NCI-H2196 treated with DMSO at 0.1 percent for 48 hours (cell line): ENCODE results near the gene MKRN2.
"Not testable (repeated sequence)": the region's sequence is repeated elsewhere in the genome, so short reads cannot be mapped to it uniquely, and the experiment has no call there.

ENCODE experiments used
- DNase-seq: peaks from one replicate; lab custom pipeline; 2025; ENCODE audit not compliant: unreplicated experiment; lab: John Stamatoyannopoulos, UW

Gene MKRN2, protein sequence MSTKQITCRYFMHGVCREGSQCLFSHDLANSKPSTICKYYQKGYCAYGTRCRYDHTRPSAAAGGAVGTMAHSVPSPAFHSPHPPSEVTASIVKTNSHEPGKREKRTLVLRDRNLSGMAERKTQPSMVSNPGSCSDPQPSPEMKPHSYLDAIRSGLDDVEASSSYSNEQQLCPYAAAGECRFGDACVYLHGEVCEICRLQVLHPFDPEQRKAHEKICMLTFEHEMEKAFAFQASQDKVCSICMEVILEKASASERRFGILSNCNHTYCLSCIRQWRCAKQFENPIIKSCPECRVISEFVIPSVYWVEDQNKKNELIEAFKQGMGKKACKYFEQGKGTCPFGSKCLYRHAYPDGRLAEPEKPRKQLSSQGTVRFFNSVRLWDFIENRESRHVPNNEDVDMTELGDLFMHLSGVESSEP

DNA sequence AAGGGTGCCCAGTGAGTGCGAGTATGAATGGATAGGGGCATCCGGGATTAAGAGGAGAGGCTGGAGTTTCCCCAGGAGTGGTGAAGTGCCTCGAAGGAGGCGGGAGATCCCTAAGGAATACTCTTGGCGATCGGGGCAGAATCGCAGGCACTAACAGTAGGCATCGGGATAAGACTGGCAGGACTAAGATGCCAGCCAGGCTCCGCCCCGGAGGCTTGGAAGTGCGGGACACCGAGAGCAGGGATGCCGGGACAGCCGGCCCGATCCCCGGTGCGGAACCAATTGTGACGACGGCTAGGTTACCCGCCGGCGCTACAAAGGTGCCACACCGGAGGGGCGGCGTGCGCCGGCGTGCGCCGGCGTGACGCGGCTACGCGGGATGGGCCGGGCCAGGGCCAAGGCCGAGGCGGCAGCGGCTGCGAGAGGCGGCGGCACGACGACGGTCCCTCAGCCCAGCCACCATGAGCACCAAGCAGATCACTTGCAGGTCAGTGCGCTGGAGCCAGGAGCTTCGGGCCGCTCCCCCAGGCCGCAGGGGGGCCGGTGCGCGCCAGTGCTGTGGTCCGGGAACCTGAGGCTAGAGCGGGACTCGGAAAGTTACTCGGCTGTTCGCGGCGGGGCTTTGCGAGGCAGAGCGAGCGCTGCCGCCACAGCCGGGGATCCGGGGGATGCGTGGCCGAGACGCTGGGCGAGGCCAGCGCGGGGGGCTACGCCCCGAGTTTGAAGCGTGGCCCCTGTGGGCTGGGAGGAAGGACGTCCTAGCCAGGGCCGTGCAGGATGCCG is at the start of gene MKRN2:
MKRN2 (plus strand) TSS at position 398 of the 783 bp plus-strand sequence; CDS start at position 462, 64 bp downstream.
- peak; percentile 30 for DNase-seq

DNA sequence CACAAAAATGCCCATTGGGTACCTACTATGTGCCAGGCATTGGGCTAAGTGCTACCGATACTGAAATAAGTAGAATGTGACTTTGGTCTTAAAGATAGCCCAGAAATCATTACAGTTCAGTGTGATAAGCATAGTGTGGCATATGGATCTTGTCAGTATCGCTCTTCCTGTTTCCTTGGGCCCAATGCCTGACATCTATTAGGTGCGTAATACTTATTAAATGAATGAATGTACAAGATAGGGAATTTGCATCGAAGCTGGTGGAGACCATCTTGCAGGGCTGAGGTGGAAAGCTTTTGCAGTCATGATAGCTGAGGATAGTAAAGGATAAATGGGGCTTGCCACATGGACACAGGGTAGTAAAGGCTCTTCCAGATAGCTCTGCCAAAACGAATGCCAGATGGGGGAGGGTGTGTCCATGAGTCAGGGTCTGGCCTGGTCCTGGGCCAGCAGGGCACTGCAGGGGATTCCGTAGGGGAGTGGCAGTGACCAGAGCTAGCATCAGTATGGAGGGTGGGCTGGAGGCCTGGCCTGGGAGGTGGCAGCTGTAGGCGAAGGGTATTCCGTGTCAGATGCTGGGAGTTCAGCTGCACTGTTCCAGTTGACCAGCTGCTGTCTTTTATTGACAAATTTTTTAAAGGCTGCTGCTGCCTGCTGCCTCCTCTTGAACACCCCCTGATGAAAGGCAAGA is 49.2 kb upstream of the MKRN2 start:
- no peak for DNase-seq

DNA sequence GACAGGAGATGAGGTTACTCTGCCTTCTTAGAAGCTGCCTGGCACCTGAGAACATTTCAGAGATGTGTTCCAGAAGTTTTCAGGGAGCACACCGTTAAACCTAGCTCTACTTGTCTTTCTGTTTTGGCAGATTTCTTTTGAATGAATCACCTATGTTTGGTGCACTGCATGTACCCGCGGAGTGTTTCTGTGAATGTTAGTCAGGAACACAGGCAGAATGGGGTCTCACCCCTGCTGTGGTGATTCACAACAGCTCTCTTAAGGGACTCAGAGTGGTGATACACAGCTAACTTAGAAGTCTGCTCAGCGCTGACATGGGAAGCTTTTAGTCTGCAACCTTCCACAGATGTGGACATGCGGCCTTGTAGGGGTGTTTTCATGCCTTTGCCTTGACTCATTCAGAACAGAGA is 48.6 kb upstream of the MKRN2 start:
- DNase-seq = no peak

DNA sequence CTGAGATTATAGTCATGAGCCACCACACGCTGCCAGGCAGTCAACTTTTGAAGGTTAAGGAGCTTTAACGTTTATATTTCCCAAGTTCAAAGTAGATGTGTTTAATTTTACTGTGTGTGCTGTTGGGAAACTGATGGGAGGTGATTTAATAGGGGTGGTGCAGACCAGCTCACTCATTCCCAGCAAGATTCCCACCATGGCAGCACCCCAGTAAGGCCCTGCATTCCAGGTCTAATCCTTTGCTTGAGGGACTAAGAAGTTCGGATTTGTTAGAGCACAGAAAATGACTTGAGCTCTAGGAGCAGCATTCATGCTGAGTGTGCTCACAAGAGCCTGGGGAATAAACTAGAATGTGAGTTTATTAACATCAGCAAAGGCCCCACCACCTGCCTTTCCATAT is 47.4 kb upstream of the MKRN2 start:
- DNase-seq = no peak

DNA sequence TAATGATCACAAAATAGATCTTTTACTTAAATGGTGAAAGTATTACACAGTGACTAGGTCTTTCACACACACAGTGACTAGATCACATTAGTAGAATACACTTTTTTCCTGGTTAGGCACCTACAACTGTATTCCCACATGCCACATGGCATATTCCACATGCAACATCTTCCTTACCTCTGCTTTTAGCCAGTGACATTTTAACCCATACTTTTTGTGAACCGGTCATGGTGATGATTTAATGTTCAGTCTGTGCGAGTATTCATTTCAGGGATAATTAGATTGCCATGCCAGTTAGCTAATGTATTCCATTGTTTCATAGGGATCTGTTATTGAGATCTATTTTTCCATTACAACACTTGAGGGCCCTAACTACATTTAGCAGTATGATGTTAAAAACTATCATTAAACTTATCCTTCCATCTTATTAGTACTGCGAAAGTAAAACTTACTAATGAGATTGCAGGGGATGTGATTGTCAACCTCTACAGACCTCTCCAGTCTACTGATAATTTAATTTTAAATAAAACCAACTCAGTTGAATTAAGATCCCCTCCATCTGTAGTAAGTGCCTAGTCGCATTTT is 44.3 kb upstream of the MKRN2 start:
- DNase-seq = no peak

DNA sequence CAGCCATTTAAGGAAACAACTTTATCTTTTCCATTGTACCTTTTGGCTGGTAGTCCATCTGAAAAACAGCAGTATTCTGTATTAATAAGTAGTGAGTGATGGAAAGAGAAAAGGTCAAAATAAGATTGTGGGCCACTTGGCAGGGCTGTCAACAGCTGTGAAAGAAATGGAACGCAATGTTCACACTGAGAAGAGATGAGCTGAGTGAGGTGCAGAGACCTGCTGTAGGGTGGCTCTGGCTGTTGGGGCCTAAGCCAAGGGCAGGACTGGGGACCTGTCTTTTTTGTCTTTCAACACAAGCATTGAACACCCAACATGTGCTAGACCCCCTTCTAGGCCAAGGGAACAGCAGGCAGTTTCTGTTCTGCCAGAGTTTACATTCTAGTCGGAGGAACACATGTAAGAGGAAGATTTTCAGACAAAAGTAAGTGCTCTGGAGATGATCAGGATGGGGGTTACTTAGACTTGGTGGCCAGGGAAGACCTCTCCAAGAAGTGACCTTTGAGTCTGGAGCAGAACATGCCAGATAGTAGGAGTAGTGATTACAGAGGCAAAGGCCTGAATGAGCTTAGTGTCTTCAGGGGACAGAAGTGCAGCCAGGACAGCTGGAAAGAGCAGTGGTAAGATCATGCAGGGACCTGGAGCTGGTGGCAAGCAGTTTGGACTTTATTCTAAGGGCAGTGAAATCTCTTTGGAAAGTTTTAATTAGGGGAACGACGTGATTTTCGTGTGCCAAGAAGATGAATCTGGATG is 43.0 kb upstream of the MKRN2 start:
- no peak for DNase-seq

DNA sequence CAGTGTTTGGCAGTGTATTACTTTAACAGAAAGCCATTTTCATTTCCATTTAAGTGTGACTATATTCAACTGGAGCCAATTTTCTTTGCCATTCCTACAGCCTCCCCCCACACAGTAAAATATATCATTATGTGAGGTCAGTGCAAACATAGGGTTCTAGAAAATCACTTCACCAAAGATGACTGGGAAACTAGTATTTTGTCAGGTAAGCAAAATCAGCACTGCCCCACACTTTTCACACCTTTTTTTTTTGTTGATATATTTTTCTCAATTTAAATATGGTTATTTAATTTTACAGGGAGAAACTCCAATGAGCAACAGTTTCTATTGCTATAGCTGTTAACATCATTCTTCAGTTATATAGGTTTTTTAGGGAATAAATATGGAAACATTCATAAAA is 41.3 kb upstream of the MKRN2 start:
- DNase-seq = no peak

DNA sequence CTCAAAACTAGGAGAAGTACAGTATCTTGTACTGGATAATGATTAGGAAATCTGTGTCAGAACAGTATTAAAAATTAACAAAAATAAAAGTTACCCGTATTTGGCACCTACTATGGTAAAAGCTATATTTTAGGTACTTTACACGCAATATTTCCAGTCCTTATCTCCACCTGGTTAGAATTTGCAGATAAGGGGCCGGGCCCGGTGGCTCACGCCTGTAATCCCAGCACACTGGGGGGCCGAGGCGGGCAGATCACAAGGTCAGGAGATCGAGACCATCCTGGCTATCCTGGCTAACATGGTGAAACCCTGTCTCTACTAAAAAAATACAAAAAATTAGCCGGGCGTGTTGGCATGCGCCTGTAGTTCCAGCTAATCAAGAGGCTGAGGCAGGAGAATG is 40.0 kb upstream of the MKRN2 start:
- DNase-seq = no peak

DNA sequence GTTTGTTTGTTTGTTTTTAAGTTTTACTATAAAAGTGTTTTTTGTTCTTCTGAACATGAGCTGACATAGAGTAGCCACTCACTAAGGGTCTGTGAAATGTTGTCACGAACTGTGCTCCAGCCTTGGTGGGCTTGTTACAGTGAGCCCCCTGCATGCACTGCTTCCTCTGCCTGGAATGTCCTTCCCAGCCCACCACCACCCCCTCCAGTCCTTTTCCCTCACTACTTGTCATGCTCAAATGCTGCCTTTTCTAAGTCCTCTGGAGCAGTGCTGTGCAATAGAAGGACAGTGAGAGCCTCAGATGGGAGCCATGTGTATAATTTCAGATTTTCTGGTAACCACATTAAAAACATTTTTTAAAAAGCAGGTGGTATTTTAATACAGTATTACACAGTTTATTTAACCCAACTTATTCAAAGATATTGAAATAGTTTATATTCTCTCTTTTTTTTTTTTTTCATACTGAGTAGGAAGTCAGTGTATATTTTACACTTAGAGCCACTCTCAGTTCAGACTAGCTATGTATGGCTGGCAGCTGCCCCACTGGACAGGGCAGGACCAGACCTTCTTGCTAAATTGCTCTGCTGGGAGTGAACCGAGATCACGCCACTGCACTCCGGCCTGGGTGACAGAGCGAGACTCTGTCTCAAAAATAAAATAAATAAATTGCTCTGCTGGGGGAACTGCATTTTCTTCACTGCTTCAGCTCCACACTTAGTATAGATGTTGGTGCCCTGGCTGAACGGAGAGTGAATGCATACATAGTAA is 38.4 kb upstream of the MKRN2 start:
- DNase-seq = no peak

DNA sequence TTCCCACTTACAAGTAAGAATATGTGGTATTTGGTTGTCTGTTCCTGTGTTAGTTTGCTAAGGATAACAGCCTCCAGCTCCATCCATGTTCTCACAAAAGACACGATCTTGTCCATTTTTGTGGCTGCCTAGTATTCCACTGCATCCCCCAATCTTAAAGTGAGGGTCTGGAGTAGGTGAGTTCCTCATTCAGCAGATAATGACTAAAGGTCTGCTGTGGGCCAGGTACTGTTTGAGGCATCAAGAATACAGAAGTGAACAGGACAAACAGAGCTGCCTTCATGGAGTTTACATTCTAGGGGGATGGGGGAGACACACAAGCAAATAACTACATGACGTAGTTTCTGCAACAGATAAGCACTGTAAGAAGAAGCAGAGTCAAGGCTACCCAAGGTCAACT is 35.9 kb upstream of the MKRN2 start:
- no peak for DNase-seq

DNA sequence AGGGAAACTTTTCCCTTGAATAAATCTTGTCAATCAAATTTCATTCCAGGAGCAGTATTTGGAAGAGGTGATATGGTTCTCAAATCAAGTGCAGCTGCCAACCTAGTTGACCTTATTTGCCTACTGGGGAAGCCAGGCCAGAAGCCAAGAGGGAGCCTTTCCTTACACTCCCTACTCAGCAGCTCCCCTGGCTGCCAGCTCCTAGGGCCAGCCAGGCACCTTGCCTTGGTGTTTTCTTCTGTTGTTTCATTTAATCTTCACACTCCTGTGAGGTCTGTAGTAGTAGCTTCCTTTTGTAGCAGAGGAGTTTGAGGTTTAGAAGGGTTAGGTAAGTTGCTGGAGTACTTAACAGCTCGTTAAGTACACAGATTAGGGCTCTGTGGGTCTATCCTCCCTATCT is 34.2 kb upstream of the MKRN2 start:
- no peak for DNase-seq

DNA sequence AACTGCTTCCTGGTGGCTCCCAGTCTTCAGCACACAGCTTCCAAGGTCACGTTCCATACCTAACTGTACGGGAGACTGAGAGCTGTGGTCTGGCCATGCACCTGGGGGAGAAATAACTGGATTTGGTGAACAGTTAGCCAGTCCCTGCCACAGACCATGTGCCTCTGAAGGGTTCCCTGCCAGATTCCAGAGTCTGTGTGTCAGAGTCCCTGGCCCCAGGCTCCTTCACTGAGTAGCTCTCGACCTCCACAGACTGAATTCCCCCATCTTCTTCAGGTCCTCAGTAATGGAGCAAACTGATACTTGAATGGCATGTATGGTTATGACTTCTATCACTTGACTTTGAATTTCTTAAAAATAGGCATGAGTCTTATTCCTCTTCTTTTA is 29.1 kb upstream of the MKRN2 start:
- DNase-seq = no peak

DNA sequence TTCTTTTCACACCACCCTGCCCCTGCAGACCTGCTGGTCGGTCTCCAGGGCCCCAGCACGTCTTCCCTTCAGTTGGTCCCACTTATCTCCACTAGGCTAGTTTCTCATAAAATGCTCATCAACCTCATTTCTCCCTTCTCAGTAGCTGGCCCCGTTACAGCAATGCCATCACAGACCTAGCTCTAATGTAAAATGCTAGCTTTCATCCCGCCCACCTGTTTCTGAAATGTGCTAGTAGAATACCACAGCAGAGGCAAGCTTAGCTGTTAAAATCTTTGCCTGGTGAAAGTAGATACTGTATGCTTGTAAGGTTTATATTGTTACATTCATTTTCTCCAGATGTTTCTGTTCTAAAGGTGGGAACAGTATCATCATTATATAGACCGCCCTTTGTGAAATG is 24.7 kb upstream of the MKRN2 start:
- no peak for DNase-seq

DNA sequence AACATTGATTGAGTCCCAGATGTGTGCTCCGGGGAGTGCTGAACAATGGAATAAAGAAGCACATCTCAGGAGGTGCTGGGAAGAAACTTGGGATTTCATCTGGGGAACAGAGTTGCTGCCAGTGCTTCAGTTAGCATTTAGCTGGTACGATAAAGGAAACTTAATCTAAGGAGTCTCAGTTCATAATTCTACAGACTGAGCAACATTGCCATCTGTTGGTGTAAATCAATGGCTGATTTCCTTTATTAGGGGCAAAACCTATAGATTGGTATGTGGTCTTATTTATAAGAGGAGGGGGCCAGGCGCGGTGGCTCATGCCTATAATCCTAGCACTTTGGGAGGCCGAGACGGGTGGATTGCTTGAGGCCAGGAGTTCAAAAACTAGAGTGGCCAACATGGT is 20.5 kb upstream of the MKRN2 start:
- no peak for DNase-seq

DNA sequence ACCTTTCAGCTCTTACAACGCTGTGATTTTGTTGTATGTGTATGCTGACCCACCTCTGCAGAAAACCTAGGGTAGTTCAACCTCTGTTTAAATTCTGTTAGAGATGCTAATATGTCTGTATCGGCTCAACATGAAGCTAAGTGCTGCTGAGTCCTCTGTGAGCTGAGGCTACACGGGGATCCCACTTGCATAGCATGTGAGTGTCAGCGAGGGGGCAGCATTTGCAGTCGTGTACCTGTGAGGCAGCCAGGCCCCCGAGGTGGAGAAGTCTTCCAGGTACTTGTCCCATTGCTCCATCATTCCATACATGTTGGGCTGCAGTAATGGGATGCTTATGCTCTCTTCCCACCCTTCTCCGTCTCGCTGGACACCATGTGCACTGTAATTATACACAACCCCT is 15.3 kb upstream of the MKRN2 start:
- DNase-seq = no peak

DNA sequence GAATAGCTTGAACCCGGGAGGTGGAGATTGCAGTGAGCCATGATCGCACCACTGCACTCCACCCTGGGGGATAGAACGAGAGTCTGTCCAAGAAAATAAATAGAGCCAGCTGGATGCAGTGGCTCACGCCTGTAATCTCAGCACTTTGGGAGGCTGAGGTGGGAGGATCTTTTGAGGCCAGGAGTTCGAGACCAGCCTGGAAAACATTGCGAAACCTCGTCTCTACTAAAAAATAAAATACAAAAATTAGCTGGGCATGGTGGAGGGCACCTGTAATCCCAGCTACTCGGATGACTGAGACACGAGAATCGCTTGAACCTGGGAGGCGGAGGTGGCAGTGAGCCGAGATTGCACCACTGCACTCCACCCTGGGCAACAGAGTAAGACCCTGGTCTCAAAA is 13.4 kb upstream of the MKRN2 start:
- DNase-seq = not testable (repeated sequence)

DNA sequence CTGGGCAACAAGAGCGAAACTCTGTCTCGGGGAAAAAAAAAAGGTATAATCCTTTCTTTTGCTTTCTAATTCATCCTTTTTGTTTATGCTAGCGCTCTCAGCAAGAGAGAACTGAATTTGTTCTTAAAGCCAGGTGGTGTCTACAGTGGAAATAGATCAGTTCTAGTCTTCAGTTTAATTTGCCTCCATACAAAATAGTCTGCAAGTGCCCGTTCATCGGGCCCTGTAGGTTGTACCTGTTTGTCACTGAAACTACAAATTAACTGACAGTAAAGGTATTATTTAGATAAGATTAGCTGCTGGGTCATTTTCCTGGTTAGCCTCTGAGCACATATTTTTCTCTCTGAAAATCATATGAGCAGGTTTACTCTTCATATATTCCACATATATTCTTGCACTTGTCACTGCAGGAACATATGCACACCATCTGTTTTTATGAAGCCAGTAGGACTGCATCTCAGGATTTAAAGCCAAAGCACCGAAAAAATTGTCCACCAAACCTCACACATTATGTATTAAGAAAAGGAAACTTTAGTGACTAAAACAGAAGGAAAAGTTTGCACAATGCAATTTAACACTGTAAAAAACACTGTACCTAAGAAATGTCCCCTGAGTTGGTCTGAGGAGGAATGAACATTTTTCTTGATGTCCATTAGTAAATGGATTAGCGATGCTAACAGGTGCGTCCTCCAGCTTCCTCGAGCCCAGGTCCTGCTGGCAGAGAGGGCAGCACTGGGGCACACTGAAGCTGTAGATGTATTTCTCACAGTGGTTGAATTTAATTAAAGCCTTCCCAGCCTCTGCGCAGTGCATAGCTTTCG is 12.0 kb upstream of the MKRN2 start:
- no peak for DNase-seq

DNA sequence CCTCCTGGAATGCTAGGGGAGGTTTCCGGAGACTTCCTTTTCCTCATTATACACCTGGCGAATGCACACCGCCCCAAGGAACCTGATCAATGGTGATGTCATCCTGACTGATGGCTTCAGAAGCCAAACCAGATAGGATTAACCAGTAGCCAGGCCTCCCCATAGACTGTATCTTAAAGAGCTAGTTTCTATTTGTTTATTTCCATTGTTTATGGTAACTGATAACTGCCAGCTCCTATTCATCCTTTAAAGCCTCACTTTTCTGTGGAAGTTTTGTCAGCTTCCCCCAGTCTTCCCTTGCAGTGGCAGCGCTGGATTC is 11.5 kb upstream of the MKRN2 start, which contains the start of gene MKRN2OS:
MKRN2OS (minus strand) TSS at position 27 of the 319 bp plus-strand sequence. CDS start 35 bp downstream, outside the sequence.
- no peak for DNase-seq
